DND-41 (cell line): ENCODE data around the gene NUDT3.
"Not testable (repeated sequence)": the region's sequence is repeated elsewhere in the genome, so short reads cannot be mapped to it uniquely, and the experiment has no call there.

ENCODE experiments used
- ATAC-seq: fragments of 200-7000 bp; cut with Tn5 transposase; 3 replicates; pipeline ENCODE4 v1.9.1; 2021; ENCODE audit warnings: low read depth; ENCODE audit not compliant: insufficient read depth
- DNase-seq: peaks from one replicate; pipeline ENCODE4 v3.0.0-alpha.2; 2020
- H2AFZ ChIP-seq: 2 replicates; pipeline ENCODE4 v1.6.0; 2012; ENCODE audit warnings: low read depth, low read length
- H3K27ac ChIP-seq: 2 replicates; pipeline ENCODE4 v1.5.1; 2012; ENCODE audit warnings: low read length, inconsistent platforms
- H3K27me3 ChIP-seq: fragments of 200-600 bp; sonication (generic); 2 replicates; pipeline ENCODE4 v1.6.0; 2012; ENCODE audit warnings: low read length, mild to moderate bottlenecking, inconsistent platforms; ENCODE audit not compliant: insufficient read depth, poor library complexity
- H3K36me3 ChIP-seq: 2 replicates; pipeline ENCODE4 v1.5.1; 2012; ENCODE audit warnings: low read length, inconsistent platforms; ENCODE audit not compliant: insufficient read depth
- H3K4me1 ChIP-seq: 2 replicates; pipeline ENCODE4 v1.5.1; 2012; ENCODE audit warnings: mild to moderate bottlenecking, low read length; ENCODE audit not compliant: insufficient read depth
- H3K4me2 ChIP-seq: 2 replicates; pipeline ENCODE4 v1.6.0; 2012; ENCODE audit warnings: mild to moderate bottlenecking, moderate library complexity, low read length, inconsistent platforms; ENCODE audit not compliant: insufficient read depth
- H3K4me3 ChIP-seq, 2 experiments: fragments of 200-600 bp in 1 of 2; shearing (Covaris generic) in 1 of 2; 2 replicates each; pipeline ENCODE4 v1.5.1; 2012 to 2016; ENCODE audit warnings: inconsistent platforms in 2 of 2, low read length in 2 of 2, mild to moderate bottlenecking in 2 of 2, low read depth in 1 of 2, moderate library complexity in 1 of 2
- H3K79me2 ChIP-seq: 2 replicates; pipeline ENCODE4 v1.6.0; 2012; ENCODE audit warnings: low read length, inconsistent platforms; ENCODE audit not compliant: insufficient read depth
- H3K9ac ChIP-seq: 2 replicates; pipeline ENCODE4 v1.6.0; 2012; ENCODE audit warnings: low read depth, mild to moderate bottlenecking, inconsistent platforms, low read length, moderate library complexity
- H3K9me3 ChIP-seq: 2 replicates; pipeline ENCODE4 v1.5.1; 2012; ENCODE audit warnings: low read length, moderate library complexity, mild to moderate bottlenecking, inconsistent platforms; ENCODE audit not compliant: insufficient read depth, severe bottlenecking
- H4K20me1 ChIP-seq: 2 replicates; pipeline ENCODE4 v1.6.0; 2012; ENCODE audit warnings: low read length; ENCODE audit not compliant: insufficient read depth
- EZH2 ChIP-seq: IDR thresholded peaks from 3 replicates; pipeline ENCODE4 v1.6.1; 2012; ENCODE audit warnings: borderline replicate concordance, low read depth, mild to moderate bottlenecking, moderate library complexity, low read length, inconsistent platforms; ENCODE audit not compliant: severe bottlenecking
- TF ChIP-seq, protein P1 (sequence below): IDR thresholded peaks from 2 replicates; pipeline ENCODE4 v1.5.1; 2012; ENCODE audit warnings: borderline replicate concordance, low read length, moderate library complexity, mild to moderate bottlenecking; ENCODE audit not compliant: poor library complexity, severe bottlenecking; ENCODE audit errors: extremely low read depth

Gene NUDT3

DNA sequence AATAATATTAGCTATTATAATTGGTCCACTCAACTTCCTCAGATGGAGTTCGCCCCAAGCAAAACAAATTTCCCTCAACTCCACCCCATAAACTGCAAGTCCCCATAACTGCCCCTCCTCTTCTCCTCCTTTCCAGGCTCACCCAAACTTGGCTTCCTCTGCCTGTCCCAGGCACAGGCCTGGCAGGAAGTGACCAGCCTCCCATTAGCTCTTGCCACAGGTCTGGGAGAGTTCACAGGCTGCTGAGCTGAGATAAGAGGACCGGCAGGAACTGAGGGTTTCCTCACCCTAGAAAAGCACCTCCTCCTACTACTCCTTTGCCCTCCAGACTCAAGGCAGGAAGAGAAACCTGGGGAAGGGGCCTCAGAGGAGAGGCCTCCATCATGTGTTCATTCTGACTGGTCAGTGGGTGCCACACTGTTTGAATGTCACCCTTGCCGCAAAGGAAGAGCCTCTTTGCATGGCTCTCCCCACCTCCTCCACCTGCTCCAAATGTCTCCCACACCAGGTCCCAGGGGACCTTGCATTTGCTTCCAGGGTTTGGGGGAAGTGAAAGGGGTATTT lies 119.1 kb downstream of the NUDT3 start:
- H3K4me1 ChIP-seq, result no peaks in the 10 kb centered on the region
- no peak overlapping the region for H3K27ac ChIP-seq

DNA sequence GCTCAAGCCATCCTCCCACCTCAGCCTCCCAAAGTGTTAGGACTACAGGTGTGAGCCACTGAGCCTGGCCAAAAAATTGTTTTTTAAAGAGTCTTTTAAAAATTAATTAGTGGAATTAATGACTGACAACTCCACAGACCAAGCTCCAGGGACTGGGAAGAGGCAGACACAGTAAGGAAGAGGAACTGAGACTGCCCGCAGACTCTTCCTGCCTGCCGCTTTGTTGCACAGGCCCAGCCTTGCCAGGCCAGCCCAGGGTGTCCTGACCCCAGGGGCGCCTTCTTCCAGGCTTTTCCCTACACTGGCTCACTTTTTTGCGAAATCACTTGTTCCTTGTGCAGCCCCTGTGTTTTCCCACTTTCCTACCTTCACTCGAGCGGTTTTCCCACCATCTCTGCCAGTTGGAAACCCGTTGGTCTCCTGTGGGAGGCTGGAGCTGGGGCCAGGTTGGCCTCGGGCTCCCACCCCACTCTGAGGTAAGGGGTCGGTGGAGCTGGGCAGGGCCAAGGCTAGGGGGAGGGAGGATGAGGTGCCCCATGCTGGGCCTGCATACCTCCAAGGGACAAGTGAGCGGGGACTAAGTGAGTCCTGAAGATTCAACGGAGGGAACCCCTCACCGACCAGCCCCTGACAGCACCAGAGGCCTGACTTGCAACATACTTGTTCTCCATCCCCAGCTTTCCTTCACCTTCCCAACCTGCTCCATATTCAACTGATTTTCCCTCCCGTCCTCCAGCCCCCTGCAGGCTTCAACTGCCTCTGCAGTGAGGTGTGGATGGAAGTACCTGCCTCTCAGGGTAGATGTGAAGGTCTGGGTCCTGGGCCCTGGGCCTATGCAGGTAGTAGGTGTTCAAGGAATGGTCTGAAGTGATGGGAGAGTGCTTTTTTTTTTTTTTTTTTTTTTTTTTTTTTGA lies 120.2 kb downstream of the NUDT3 start:
- Histone ChIP-seq H3K9ac (no peak overlapping the region), H3K9me3 (no peaks in the 10 kb centered on the region), H2AFZ (no peak overlapping the region), H3K79me2 (no peaks in the 10 kb centered on the region), H3K27me3 (no peaks in the 10 kb centered on the region), H3K36me3 (no peaks in the 10 kb centered on the region), H3K4me3 (no peak overlapping the region), H3K27ac (no peak overlapping the region), H3K4me1 (no peaks in the 10 kb centered on the region), H4K20me1 (no peaks in the 10 kb centered on the region), H3K4me2 (no peak overlapping the region)
- DNase-seq (no peak), ATAC-seq (no peak)
- TF ChIP-seq EZH2, result no peak
- TF ChIP-seq, protein P1, sequence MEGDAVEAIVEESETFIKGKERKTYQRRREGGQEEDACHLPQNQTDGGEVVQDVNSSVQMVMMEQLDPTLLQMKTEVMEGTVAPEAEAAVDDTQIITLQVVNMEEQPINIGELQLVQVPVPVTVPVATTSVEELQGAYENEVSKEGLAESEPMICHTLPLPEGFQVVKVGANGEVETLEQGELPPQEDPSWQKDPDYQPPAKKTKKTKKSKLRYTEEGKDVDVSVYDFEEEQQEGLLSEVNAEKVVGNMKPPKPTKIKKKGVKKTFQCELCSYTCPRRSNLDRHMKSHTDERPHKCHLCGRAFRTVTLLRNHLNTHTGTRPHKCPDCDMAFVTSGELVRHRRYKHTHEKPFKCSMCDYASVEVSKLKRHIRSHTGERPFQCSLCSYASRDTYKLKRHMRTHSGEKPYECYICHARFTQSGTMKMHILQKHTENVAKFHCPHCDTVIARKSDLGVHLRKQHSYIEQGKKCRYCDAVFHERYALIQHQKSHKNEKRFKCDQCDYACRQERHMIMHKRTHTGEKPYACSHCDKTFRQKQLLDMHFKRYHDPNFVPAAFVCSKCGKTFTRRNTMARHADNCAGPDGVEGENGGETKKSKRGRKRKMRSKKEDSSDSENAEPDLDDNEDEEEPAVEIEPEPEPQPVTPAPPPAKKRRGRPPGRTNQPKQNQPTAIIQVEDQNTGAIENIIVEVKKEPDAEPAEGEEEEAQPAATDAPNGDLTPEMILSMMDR, result peak; percentile 22

More for the DNA sequence above, 119.1 kb downstream of the NUDT3 start:
- DNase-seq, result no peak
- Histone ChIP-seq H3K4me3 (no peak overlapping the region), H3K9me3 (no peaks in the 10 kb centered on the region), H3K36me3 (no peaks in the 10 kb centered on the region), H3K79me2 (no peaks in the 10 kb centered on the region), H3K4me2 (no peak overlapping the region), H3K27me3 (no peaks in the 10 kb centered on the region), H2AFZ (no peak overlapping the region), H4K20me1 (no peaks in the 10 kb centered on the region), H3K9ac (no peak overlapping the region)
- no peak for ATAC-seq
- TF ChIP-seq EZH2, result no peak
- TF ChIP-seq, protein P1, result no peak

DNA sequence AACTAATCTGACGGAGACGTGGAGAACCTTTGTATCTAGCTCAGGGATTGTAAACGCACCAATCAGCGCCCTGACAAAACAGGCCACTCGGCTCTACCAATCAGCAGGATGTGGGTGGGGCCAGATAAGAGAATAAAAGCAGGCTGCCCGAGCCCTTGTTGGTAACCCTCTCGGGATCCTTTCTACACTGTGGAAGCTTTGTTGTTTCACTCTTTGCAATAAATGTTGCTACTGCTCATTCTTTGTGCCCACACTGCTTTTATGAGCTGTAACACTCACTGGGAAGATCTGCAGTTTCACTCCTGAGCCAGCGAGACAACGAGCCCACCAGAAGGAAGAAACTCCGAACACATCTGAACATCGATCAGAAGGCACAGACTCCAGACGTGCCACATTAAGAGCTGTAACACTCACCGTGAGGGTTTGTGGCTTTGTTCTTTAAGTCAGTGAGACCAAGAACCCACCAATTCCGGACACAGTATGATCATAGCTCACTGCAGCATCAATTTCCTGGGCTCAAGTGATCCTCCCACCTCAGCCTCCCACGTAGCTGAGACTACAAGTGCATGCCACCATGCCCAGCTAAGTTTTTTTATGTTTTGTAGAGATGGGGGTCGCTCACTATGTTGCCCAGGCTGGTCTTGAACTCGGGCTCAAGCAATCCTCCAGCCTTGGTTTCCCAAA lies 122.7 kb downstream of the NUDT3 start:
- peak; percentile 33; the same call in 1 of the 3 replicates for ATAC-seq
- H3K9me3 ChIP-seq, H3K4me2 ChIP-seq, H3K4me1 ChIP-seq, H3K36me3 ChIP-seq, H4K20me1 ChIP-seq, H3K27ac ChIP-seq, H3K4me3 ChIP-seq, H3K27me3 ChIP-seq, H3K9ac ChIP-seq, H3K79me2 ChIP-seq, DNase-seq: not testable (repeated sequence)
- H2AFZ ChIP-seq, result 0 out of 2 replicates have a peak overlapping the region, but pooled peaks have one; percentile 5

DNA sequence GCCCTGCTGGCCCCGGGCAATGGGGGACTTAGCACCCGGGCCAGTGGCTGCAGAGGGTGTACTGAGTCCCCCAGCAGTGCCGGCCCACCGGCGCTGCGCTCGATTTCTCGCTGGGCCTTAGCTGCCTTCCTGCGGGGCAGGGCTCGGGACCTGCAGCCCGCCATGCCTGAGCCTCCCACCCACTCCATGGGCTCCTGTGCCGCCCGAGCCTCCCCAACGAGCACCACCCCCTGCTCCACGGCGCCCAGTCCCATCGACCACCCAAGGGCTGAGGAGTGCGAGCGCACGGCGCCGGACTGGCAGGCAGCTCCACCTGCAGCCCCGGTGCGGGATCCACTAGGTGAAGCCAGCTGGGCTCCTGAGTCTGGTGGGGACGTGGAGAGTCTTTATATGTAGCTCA lies 123.3 kb downstream of the NUDT3 start:
- not testable (repeated sequence) for H3K36me3 ChIP-seq, ATAC-seq, DNase-seq, H3K79me2 ChIP-seq, H3K9ac ChIP-seq, H3K4me2 ChIP-seq, H3K27ac ChIP-seq, H2AFZ ChIP-seq, H4K20me1 ChIP-seq, H3K4me1 ChIP-seq, H3K9me3 ChIP-seq, H3K27me3 ChIP-seq, H3K4me3 ChIP-seq
